GM12892 (cell line): ENCODE results near the gene SUGCT.

ENCODE experiments used
- POLR2A ChIP-seq: IDR thresholded peaks from 2 replicates; pipeline ENCODE4 v1.6.1; 2011; ENCODE audit warnings: low read depth, low read length, control low read depth
- POLR2AphosphoS5 ChIP-seq: IDR thresholded peaks from 2 replicates; pipeline ENCODE4 v1.6.1; 2011; ENCODE audit warnings: low read depth, low read length, control low read depth
- TAF1 ChIP-seq: IDR thresholded peaks from 2 replicates; pipeline ENCODE4 v1.6.1; 2011; ENCODE audit warnings: low read depth, mild to moderate bottlenecking, control low read depth, low read length, borderline replicate concordance

DNA sequence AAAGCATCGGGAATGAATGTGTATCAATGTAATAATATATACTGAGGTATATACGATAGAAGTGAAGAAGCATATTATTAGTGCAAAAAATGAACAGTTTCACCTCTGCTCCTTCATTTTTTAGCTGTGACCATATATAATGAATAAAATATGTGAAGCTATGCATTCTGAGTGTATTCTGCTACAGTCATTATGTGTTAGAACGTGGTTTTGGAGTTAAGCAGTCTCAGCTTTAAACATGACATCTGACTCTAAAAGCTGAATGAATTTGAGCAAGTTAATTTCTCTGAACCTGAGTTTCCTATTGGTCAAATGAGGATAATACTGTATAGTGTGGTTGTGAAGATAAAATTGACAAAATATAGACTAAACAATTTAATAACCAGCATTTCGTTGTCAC lies 358.1 kb downstream of the SUGCT start:
- TF ChIP-seq POLR2AphosphoS5 (no peak), POLR2A (no peak), TAF1 (no peak)
